Stimulated activated CD8-positive, alpha-beta memory T cell treated with anti-CD3 and anti-CD28 coated beads, Interleukin-4, amount 100 ng/mL, for 1 hour (primary cell): ENCODE results near the gene PDE6A.

Experiments
- DNase-seq, 2 donors: peaks; one replicate each; pipeline ENCODE4 v3.0.0-alpha.2; 2020; ENCODE audit warnings: low read depth in 2 of 2, low spot score in 1 of 2

Gene PDE6A

DNA sequence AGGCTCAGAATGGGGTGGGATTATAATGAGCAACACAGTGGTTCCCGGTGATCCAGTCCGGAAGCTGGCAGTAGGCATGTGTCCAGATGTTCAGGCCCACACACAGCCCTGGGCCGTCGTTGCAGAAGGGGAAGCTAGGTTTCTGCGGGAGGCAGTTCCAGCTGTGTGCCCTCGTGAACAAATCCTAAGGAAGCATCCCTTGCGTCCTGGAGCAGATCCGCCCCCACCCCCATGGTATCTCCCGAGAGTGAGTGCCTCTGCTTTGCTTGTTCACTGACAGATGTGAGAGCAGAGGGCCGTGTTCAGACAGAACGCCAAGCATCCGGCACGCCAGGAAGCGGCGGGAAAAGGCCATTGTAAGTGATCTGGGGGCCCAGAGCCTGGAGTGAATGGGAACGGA is 104.8 kb downstream of the PDE6A start:
- no peak for DNase-seq

DNA sequence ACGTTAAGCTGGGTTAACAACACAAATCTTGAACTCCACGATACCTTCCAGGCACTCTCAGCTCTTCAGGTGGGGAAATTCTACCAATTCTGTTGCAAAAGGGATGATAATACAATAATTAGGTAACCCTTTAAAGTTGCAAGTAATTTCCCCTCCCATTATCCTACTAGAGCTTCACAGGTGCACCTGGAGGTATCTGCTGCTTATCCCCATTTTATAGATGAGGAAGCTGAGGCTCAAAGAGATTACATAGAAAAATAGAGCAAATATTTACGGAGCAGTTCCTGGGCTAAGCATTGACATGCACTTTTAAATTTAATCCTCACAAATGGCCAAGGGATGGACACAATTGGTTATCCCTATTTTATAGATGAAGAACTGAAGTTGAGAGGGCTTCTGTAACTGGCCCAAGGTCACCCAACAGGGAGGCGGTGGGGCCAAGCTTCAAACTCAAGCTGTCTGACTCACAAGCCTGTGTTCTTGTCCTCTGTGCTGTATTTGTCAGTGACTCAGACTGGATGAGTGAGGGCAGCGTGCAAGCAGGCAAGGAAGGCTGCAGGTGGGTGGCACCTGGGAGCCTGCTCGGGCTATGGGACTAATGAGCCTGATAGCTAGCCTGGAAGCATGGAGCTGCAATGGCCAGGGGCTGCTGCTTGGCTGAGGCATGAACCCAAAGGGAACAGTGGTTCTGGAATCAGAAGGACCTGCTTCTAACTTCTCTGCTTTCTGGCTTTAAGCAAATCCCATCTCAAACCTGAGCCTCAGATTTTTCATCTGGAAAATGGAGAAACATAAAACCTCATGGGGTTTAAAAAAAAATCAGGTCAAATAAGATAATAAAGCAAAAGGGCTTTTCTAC is 105.5 kb downstream of the PDE6A start:
- DNase-seq: no peak

GRCh38 chr5:149837680-149838269 is 106.8 kb downstream of the PDE6A start:
- no peak for DNase-seq

GRCh38 chr5:149836451-149837139 is 108.0 kb downstream of the PDE6A start:
- no peak for DNase-seq

DNA sequence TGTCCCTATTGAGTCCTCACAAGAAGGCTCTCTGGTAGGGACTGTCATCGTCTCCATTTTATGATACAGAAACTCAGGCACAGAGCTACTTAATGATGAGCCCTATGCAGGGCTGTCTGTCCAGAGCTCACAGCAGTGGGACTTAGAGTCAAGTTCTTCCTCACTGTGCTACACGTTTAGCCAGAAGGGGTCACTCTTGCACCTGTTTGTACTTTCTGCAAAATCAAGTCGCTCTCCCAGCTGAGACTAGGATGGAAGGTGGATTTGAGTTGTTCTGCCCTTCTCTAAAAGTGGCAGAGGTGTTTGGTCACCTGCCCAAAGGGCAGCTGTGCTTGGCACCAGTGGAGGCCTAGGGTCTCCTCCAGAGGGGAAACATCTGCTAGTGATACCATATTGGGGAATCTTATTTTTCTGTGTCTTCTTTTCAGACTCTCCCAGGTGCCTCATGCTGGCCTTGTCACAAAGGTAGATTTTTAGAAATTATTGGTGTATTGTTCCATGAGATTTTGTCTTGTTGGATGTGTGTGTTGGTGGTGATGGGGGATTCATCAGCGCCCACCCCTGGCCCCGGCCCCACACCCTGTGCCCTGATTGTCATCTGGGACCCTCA is 110.2 kb downstream of the PDE6A start:
- peak in 1 of 2 donors; percentile 19 for DNase-seq

DNA sequence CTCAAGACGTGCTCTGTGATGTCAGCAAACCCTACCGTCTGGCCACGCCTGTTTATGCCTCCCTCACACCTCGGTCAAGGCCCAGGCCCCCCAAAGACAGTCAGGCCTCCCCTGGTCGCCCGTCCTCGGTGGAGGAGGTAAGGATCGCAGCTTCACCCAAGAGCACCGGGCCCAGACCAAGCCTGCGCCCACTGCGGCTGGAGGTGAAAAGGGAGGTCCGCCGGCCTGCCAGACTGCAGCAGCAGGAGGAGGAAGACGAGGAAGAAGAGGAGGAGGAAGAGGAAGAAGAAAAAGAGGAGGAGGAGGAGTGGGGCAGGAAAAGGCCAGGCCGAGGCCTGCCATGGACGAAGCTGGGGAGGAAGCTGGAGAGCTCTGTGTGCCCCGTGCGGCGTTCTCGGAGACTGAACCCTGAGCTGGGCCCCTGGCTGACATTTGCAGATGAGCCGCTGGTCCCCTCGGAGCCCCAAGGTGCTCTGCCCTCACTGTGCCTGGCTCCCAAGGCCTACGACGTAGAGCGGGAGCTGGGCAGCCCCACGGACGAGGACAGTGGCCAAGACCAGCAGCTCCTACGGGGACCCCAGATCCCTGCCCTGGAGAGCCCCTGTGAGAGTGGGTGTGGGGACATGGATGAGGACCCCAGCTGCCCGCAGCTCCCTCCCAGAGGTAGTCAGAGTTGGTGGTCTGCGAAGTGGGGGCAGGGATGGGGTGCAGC is 111.3 kb downstream of the PDE6A start:
- no peak for DNase-seq

DNA sequence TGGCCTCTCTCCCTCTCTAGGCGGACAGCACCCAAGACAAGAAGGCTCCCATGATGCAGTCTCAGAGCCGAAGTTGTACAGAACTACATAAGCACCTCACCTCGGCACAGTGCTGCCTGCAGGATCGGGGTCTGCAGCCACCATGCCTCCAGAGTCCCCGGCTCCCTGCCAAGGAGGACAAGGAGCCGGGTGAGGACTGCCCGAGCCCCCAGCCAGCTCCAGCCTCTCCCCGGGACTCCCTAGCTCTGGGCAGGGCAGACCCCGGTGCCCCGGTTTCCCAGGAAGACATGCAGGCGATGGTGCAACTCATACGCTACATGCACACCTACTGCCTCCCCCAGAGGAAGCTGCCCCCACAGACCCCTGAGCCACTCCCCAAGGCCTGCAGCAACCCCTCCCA is 112.0 kb downstream of the PDE6A start:
- no peak for DNase-seq

DNA sequence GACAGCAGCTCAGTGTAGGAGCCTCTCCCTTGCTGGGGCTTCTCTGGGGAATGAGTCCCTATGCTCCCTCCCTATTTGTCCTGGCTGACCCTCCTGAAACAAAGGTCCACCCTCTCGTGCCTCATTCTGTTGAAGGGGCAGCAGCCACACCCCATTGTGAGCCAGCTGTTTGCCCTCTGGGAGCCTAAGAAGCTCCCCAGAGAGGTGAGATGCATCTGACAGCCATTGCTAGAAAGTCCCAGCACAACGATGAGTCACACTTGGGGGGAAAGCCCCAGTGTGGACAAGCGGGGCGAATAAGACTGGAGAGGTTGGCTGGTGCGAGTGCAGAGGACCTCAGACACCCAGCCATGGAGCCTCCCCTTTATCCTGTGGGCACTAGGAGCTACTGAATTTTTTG is 113.1 kb downstream of the PDE6A start:
- DNase-seq: no peak

GRCh38 chr5:149830579-149830978 is 114.0 kb downstream of the PDE6A start:
- no peak for DNase-seq

- no peak for DNase-seq
Measured at GRCh38 chr5:149829954-149830353, 114.6 kb downstream of the PDE6A start.

DNA sequence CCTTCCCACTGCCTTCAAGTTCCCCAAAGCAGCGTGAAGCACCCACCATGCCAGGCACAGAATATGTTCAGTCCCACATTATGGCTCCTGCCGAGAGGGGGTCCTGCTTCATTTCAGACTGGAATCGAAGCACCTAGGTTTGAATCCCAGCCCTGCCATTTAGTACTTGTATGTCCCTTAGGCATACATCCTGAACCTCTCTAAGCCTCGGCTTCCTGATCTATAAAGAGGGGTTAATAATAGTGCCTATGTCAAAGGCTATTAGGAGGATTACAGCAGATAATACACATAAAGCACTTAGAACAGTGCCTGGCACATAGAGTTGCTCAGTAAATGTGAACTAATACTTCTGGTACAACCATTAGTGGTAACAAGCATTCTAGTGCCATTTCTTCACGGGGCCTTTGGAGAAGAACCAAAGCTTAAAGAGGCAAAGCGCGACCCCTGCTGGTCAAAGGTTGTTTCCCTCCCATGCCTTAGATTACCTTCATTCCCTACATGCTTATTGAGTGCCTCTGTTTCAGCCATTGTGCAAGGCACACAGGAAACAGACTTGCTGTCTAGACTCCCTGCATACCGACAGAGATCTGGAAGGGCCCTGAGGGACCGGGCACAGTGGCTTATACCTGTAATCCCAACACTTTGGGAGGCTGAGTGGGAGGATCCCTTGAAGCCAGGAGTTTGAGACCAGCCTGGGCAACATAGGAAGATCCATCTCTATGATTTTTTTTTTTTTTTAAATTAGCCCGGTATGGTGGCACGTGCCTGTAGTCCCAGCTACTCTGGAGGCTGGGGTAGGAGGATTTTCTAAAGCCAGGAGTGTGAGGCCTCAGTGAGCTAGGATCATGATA is 116.2 kb downstream of the PDE6A start:
- peak; percentile 69 to 73 for DNase-seq

- no peak for DNase-seq
Measured at GRCh38 chr5:149827546-149827945, 117.0 kb downstream of the PDE6A start.

- no peak for DNase-seq
Measured at GRCh38 chr5:149827086-149827485, 117.5 kb downstream of the PDE6A start.

DNA sequence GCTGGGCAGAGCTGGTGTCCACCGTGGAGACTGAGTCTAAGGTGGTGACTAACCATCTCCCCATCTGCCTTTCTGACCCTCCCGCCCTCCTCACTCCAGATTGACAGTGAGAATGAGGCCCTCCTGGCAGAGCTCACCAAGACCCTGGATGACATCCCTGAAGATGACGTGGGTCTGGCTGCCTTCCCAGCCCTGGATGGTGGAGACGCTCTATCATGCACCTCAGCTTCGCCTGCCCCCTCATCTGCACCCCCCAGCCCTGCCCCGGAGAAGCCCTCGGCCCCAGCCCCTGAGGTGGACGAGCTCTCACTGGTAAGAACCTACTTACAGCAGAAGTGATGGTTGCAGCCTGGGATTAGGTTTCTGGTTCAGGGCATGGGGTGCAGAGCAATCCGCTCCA is 118.0 kb downstream of the PDE6A start:
- DNase-seq: no peak

DNA sequence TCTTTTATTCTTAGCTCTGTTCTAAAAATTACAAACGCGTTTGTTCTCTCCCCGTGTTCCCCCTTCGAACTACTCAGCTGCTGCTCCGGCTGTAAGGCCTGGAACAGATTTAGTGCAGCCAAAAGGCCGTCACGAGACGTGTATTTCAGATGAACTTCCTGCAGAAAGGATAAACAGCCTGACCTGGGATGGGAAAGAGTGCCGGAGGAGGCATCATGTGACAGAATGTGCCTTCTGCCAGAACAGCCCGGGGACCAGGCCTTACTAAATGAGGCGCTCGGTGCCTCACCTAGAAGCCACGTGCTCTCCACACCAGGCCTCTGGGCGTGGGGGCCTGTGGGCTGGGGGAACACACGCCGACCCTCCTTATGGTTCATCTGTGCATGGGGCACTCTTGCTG is 119.7 kb downstream of the PDE6A start:
- DNase-seq: no peak

DNA sequence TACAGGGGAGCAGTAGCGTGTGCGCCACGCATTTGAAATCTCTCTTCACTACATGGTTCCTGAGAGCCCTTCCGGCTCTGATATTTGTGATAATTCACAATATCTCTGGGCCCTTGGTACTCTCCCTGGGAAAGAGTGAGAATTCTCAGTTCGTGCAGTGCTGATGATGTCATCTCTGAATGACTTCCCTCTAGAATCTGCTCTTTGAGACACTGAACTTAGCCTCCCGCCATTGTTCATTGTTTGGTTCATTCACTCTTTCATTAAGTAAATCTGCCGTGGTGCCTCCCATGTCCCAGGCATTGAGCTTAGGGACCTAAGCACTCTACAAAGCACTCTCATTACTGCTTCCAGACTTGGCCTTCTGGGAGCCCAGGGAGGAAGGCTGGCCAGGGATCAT is 120.5 kb downstream of the PDE6A start:
- no peak for DNase-seq

DNA sequence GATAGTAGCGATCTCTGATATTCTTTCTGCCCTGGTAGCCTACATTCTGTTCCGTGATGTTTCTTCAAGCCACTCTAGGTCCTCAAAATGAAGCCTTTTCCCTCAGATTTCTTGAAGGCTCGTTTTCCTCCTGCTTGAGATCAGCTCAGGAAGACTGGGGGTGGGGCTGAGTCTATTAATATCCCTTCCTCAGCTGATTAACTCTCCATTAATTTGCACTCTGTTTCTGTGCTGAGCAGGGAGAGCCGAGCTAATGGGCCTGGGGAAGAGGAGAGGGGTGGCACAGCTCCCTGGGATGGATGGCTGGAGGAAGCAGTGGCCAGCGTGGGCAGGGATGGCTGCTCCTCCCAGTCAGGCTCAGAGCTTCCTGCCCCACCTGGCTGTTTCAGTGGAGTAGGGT is 121.2 kb downstream of the PDE6A start:
- no peak for DNase-seq

DNA sequence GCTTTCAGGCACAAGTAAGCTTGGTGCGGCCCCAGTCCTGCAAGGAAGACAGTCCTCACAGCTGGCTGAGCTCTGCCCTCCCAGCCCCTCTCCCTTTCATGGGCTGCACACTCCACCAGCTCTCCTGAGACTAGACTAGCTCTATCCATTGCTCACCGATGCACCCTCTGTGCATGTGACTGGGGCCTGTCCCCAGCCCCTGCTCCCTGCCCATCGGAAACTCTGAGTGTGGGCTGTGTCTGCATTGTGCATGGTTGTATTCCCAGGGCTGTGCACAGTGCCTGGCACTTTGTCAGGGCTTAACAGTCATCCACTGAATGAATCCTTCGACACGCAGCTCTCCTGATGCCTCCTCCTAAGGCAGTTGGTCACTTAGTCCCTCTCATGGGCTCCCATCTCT is 122.3 kb downstream of the PDE6A start:
- no peak for DNase-seq

- DNase-seq: no peak
Measured at GRCh38 chr5:149820536-149821510, 123.8 kb downstream of the PDE6A start.
